Motor neuron (in vitro differentiated cells): ENCODE data around the gene BIN1. TPM values are rescaled to one million over a fixed set of nuclear protein-coding genes. Genes with fewer than 3 reads are reported as not detected.

Source experiments
- ATAC-seq, 8 experiments: fragments of 200-7000 bp; cut with Tn5 transposase; replicated peaks in 6 of 8; 2 replicates each; pipeline ENCODE4 v1.8.0; 2021; ENCODE audit warnings: mild to moderate bottlenecking in 8 of 8, moderate library complexity in 8 of 8
- H3K27ac ChIP-seq, 2 donors: fragments of 250-450 bp; sonication (Bioruptor Pico); 2 replicates each; pipeline ENCODE4 v1.9.0; 2021; ENCODE audit warnings: antibody characterized with exemption in 2 of 2, mild to moderate bottlenecking in 2 of 2, moderate library complexity in 1 of 2
- H3K4me1 ChIP-seq, 2 donors: fragments of 250-450 bp; sonication (Bioruptor Pico); replicated peaks in 1 of 2; 2 replicates each; pipeline ENCODE4 v1.6.1; 2021; ENCODE audit warnings: antibody characterized with exemption in 2 of 2, mild to moderate bottlenecking in 2 of 2, moderate library complexity in 1 of 2
- H3K4me3 ChIP-seq, 5 donors: fragments of 250-450 bp; sonication (Bioruptor Pico); 2 replicates each; pipeline ENCODE4 v1.9.0; 2021; ENCODE audit warnings: antibody characterized with exemption in 5 of 5, mild to moderate bottlenecking in 5 of 5, moderate library complexity in 4 of 5
- WGBS, 10 experiments: fragments of 450-650 bp; shearing (Covaris generic); methylation state at CpG; one replicate each; pipeline ENCODE4 v1.0.0; 2022; 5-methylcytosine and 5-hydroxymethylcytosine counted together
- in situ Hi-C, 9 experiments: fragments of 400-800 bp; cut with MboI; loops; one replicate each; pipeline ENCODE4 v1.15.0; 2021; ENCODE audit warnings: low sequenced_read_pairs in 9 of 9, low pct_unique_long_range_greater_than_20kb in 2 of 9; ENCODE audit not compliant: unreplicated experiment in 9 of 9
- total RNA-seq, 8 experiments: library from RNA; unstranded; fragments of 300-600 nt; gene quantifications; 2 replicates each; pipeline versions ENCODE4 v1.2.3 to v1.2.4, GENCODE V29; 2022

The BIN1 gene
- total RNA-seq, result 100 to 1,000 TPM in 1 of 8 experiments, 10 to 100 TPM in 7; 44.7 to 107 (median 49.6) TPM

GRCh38 chr2:127106991-127107621 lies at the start of gene BIN1:
TSS of gene BIN1 (minus strand) at chr2:127107154. CDS start at chr2:127106943, 211 bp downstream.
- Histone ChIP-seq H3K4me1 (peaks cover 11 to 27% of the 10 kb centered on the region in 2 donors), H3K4me3 (peak within 1 kb of the TSS; percentile 47 to 72 (median 56)), H3K27ac (peak within 1 kb of the TSS; percentile 68 to 74)
- peak; percentile 70 to 83 (median 79) for ATAC-seq
- WGBS, 10 experiments, result 0 to 4% methylated on average over 2 to 10 of the region's 77 CpGs; no CpG with 5 or more reads in 8 of the 10 experiments
- in situ Hi-C loops, result no loop called here

GRCh38 chr2:127155947-127156346 lies 49.0 kb upstream of the BIN1 start:
- in situ Hi-C loops, result loop anchor here in 1 of 9 experiments (25.0 kb wide), 1 partner anchor 94 kb away; no protein-coding TSS in a partner anchor
- ATAC-seq, result peak in 3 of 8 experiments; percentile 89 to 97 (median 93)
- 0 to 89% (median 55%) methylated on average over 1 to 2 of the region's 2 CpGs; no CpG with 5 or more reads in 4 of the 10 experiments for WGBS, 10 experiments
- H3K4me3 ChIP-seq, result no peak overlapping the region
- H3K4me1 ChIP-seq, result no peaks in the 10 kb centered on the region
- no peak overlapping the region for H3K27ac ChIP-seq

GRCh38 chr2:127155028-127155581 lies 48.2 kb upstream of the BIN1 start:
- no peak overlapping the region for H3K27ac ChIP-seq
- H3K4me3 ChIP-seq, result no peak overlapping the region
- in situ Hi-C loops, result loop anchor here in 1 of 9 experiments (25.0 kb wide), 1 partner anchor 93 kb away; no protein-coding TSS in a partner anchor
- 0 to 100% (median 71%) methylated on average over 1 to 7 of the region's 7 CpGs; no CpG with 5 or more reads in 1 of the 10 experiments for WGBS, 10 experiments
- H3K4me1 ChIP-seq, result no peaks in the 10 kb centered on the region
- ATAC-seq, result peak in 2 of 8 experiments; percentile 12 to 20

- 63 to 87% (median 67%) methylated on average over 2 to 3 of the region's 4 CpGs; no CpG with 5 or more reads in 7 of the 10 experiments for WGBS, 10 experiments
- no peak for ATAC-seq
- Histone ChIP-seq H3K4me3 (no peak overlapping the region), H3K4me1 (no peaks in the 10 kb centered on the region), H3K27ac (no peak overlapping the region)
- in situ Hi-C loops, result loop anchor here in 1 of 9 experiments (25.0 kb wide), 1 partner anchor 92 kb away; no protein-coding TSS in a partner anchor
Observed at GRCh38 chr2:127154396-127154795, 47.4 kb upstream of the BIN1 start.

GRCh38 chr2:127153691-127154158 lies 46.8 kb upstream of the BIN1 start:
- in situ Hi-C loops, result loop anchor here in 1 of 9 experiments (25.0 kb wide), 1 partner anchor 91 kb away; no protein-coding TSS in a partner anchor
- WGBS, 10 experiments, result 0 to 100% (median 100%) methylated on average over 1 to 3 of the region's 6 CpGs; no CpG with 5 or more reads in 3 of the 10 experiments
- Histone ChIP-seq H3K27ac (no peak overlapping the region), H3K4me3 (no peak overlapping the region), H3K4me1 (no peaks in the 10 kb centered on the region)
- peak in 4 of 8 experiments; percentile 12 to 80 (median 48) for ATAC-seq

GRCh38 chr2:127150996-127151395 lies 44.0 kb upstream of the BIN1 start:
- Histone ChIP-seq H3K4me1 (no peaks in the 10 kb centered on the region), H3K4me3 (no peak overlapping the region), H3K27ac (no peak overlapping the region)
- WGBS, 10 experiments, result 80 to 100% (median 86%) methylated on average over 1 of the region's 1 CpG; no CpG with 5 or more reads in 5 of the 10 experiments
- ATAC-seq, result no peak
- in situ Hi-C loops, result loop anchor here in 1 of 9 experiments (25.0 kb wide), 1 partner anchor 89 kb away; no protein-coding TSS in a partner anchor

- ATAC-seq, result peak in 2 of 8 experiments; percentile 11 to 13
- no peak overlapping the region for H3K27ac ChIP-seq
- H3K4me1 ChIP-seq, result peaks cover 6 to 12% of the 10 kb centered on the region in 2 donors
- WGBS, 10 experiments, result 10 to 100% (median 88%) methylated on average over 1 to 4 of the region's 4 CpGs
- no peak overlapping the region for H3K4me3 ChIP-seq
- in situ Hi-C loops, result no loop called here
Observed at GRCh38 chr2:127149384-127149783, 42.4 kb upstream of the BIN1 start.

- H3K4me1 ChIP-seq, result peaks cover 6 to 18% of the 10 kb centered on the region in 2 donors
- no peak overlapping the region for H3K27ac ChIP-seq
- H3K4me3 ChIP-seq, result no peak overlapping the region
- peak in 2 of 8 experiments; percentile 12 to 25 for ATAC-seq
- 59 to 90% (median 77%) methylated on average over 2 to 8 of the region's 10 CpGs; no CpG with 5 or more reads in 3 of the 10 experiments for WGBS, 10 experiments
- in situ Hi-C loops, result no loop called here
Observed at GRCh38 chr2:127146820-127147502, 40.0 kb upstream of the BIN1 start.

GRCh38 chr2:127146071-127146725 lies 39.2 kb upstream of the BIN1 start:
- 84 to 100% (median 100%) methylated on average over 1 to 7 of the region's 18 CpGs; no CpG with 5 or more reads in 5 of the 10 experiments for WGBS, 10 experiments
- ATAC-seq, result no peak
- no peak overlapping the region for H3K27ac ChIP-seq

GRCh38 chr2:127145280-127145895 lies 38.4 kb upstream of the BIN1 start:
- H3K4me1 ChIP-seq, result peaks cover 6 to 18% of the 10 kb centered on the region in 2 donors
- H3K4me3 ChIP-seq, result no peak overlapping the region
- peak in 7 of 8 experiments; percentile 8 to 87 (median 71) for ATAC-seq
- no peak overlapping the region for H3K27ac ChIP-seq
- in situ Hi-C loops, result no loop called here
- WGBS, 10 experiments, result 60 to 80% (median 78%) methylated on average over 1 of the region's 1 CpG; no CpG with 5 or more reads in 7 of the 10 experiments

More at GRCh38 chr2:127146071-127146725, 39.2 kb upstream of the BIN1 start:
- Histone ChIP-seq H3K4me3 (no peak overlapping the region), H3K4me1 (peaks cover 6 to 18% of the 10 kb centered on the region in 2 donors)
- in situ Hi-C loops, result no loop called here

GRCh38 chr2:127143841-127144782 lies 37.2 kb upstream of the BIN1 start:
- no peak overlapping the region for H3K27ac ChIP-seq

More at GRCh38 chr2:127143841-127144782, 37.2 kb upstream of the BIN1 start:
- 10 to 93% (median 68%) methylated on average over 1 to 9 of the region's 11 CpGs; no CpG with 5 or more reads in 1 of the 10 experiments for WGBS, 10 experiments
- peak in 7 of 8 experiments; percentile 53 to 91 (median 73) for ATAC-seq
- in situ Hi-C loops, result no loop called here
- peaks cover 6 to 18% of the 10 kb centered on the region in 2 donors for H3K4me1 ChIP-seq
- H3K4me3 ChIP-seq, result no peak overlapping the region
